HG02623 (cell line): ENCODE data around the gene ZNF804A.
"Not testable (repeated sequence)": the region's sequence is repeated elsewhere in the genome, so short reads cannot be mapped to it uniquely, and the experiment has no call there.

ENCODE experiments used
- ATAC-seq: cut with Tn5 transposase; IDR thresholded peaks from one replicate; pipeline ENCODE4 v1.9.1; 2021; ENCODE audit warnings: moderate library complexity; ENCODE audit not compliant: unreplicated experiment

Gene ZNF804A

DNA sequence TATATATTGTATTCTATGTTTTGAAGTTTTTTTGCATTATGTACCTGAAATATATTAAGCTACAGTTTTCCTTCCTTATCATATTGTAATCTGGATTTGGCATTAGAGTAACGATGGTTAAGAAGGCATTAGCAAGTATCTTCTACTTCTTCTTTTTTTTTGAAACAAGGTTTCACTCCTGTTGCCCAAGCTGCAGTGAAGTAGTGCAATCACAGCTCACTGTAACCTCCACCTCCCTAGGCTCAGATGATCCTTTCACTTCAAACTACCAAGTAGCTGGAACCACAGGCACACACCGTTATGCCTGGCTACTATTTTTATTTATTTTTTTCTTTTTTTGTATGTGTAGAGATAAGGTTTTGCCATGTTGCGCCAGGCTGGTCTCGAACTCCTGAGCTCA, 201.1 kb downstream of the ZNF804A start:
- no peak for ATAC-seq

DNA sequence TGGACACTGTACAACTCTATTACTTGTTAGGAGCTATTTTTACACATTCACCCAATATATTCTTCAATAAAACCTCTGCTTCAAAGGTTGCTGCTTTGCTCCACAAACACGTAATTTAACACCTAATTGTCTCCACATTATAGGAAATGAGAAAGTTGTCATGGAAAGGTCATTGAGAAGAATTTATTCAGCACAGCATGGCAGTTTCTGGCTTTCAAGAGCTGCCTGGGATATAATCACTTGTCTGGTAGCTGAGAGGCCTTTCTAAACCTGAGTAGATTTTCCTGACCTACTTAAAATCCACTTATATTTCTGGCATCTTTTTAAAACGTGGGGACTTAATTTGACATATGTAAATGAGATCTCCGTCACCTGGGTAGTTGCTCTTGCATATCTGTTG, 216.1 kb downstream of the ZNF804A start:
- ATAC-seq: no peak

DNA sequence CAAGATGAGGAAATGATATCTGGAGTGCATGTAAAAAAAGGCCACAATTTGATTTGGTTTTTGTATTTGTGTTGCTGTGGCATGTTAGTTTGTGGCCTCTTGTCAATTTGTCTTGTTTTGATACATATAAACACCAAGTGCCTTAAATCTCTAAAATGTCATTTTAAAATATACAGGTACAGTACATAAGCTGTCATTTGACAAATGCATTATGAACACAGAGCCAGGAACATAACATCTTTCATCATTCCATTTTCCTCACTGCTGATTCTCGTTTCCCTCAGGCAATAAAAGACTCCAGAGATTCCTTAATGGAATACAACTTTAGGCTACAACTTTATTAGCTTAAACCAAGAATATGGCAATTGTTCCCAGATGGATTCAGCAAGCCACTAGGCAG, 217.5 kb downstream of the ZNF804A start:
- no peak for ATAC-seq

DNA sequence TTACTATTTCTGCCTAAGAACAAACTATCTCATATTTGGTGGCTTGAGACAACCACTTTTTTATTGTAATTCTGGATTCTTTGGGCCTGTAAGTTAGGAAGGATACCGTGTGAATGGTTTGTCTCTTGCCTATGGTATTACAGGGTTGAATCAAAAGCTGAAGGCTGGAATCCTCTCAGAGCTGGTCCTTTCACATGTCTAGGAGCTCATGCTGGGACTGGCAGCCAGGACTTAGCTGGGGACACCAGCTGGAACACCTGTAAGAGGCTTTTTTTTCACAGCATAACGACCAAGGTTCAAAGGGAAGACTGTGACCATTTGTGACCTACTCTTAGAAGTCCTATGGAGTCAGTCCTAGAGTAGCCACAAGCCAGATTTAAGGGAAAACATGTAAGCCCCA, 226.3 kb downstream of the ZNF804A start:
- ATAC-seq: no peak

DNA sequence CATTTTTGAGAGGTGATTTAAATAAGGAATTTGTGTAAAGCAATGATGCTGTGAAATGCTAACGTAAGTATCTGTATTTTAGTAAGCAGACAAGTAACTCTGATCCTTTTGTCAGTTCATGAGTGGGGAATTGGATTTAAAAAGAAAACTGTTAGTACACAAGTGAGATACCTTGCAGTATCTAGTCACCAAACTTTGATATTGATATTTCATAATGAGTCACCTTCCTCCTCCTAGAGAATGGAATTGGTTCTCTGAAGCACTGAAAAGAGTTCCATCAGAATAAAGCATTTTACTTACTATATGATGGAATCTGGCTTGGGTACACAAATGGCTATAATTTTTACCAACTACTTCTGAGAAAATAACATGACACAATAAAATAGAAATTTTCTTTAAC, 232.2 kb downstream of the ZNF804A start:
- ATAC-seq: no peak

DNA sequence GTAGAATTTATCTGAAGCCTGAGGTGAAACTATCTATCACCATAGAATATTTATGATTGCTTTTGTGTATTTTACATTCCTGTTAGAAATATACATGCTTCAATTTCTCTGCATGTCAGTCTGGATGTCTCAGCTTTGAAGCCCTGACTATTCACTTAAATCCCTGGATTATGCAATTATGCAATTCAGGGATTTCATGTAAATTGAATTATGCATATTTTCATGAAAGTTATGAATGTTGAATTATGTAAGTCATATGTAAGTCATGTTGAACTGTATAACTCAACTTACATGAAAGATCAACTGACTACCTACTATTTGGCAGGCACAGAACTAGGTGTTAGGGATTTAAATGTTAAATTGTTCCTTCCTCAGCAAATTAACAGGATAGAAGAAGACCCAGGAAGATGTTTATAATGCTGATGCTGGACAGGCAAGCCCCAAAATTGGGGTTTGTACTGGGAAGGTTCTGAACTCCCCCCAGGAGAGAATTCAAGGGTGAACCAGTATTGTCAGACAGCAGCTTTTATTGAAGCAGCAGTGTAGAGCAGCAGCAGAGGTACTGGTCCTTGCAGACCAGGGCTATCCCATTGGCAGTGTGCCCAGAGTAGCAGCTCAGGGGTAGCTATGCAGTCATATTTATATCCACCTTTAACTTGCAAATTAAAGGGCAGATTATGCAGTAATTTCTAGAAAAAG, 236.5 kb downstream of the ZNF804A start:
- ATAC-seq: no peak

DNA sequence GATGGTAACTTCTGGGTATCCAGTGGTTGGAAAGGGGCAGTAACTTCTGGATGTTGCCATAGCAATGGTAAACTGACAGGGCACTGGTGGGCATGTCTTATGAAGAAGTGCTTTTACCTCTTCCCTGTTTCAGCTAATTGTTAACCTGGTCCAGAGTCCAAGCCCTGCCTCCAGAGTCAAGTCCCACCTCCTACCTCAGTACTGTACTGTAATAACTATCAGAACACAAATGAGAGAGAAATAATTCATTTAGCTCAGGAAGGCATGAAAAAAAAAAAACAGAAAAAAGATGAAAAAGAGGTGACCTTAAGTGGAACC, 237.0 kb downstream of the ZNF804A start:
- ATAC-seq: no peak

DNA sequence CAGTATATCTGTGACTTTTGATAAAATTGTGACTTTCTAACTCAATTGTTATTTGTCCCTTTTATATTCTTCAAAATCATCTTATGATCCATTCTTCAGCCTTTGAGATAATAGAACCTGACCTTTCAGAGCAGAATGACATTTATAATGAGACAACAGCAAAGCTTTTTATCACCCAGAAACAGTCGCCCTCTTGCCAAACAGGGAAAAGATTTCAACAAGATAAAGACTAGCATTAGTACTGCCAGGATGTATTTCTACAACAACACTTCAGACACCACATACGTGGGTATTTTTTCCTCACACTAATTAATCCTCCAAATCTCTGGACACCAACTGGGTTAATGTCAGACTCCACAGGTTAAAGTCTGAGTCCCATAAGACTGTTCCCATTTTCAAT, 249.0 kb downstream of the ZNF804A start:
- no peak for ATAC-seq

DNA sequence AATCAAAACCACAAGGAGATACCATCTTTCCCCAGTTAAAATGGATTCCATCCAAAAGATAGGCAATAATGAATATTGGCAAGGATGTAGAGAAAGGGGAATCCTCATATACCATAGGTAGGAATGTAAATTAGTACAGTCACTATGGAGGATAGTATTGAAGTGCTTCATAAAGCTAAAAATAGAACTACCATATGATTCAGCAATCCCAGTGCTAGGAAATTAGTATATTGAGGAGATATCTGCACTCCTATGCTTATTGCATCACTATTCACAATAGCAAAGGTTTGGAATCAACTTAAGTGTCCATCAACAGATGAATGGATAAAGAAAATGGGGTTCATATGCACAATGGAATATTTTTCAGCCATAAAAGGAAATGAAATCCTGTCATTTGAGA, 251.2 kb downstream of the ZNF804A start:
- no peak for ATAC-seq

DNA sequence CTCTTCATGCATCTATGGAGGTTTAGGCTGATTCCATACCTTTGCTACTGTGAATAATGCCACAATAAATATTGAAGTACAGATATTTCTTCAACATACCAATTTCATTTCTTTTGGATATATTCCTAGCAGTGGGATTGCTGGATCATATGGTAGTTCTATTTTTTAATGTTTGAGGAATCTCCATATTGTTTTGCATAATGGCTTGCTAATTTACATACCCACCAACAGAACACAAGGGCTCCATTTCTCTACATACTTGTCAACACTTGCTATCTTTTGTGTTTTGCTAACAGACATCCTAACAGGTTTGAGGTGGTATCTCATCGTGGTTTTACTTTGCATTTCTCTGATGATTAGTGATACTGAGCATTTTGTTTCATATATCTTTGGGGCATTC, 253.2 kb downstream of the ZNF804A start:
- no peak for ATAC-seq

DNA sequence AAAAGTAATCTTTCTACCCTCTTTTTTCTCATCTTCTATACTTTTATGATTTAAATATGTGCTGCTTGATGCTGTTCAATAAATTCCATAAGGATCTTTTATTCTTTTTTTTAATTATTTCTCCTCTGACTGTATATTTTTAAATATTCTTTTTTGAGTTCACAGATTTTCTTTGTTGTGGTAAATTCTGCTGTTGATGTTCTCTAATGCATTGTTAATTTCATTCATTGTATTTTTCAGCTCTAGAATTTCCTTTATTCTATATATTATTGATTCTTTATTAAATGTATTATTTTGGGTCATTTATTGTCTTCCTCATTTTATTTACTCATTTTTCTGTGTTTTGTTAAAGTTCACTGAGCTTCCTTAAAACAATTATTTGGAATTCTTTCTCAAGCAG, 260.9 kb downstream of the ZNF804A start:
- ATAC-seq: no peak

DNA sequence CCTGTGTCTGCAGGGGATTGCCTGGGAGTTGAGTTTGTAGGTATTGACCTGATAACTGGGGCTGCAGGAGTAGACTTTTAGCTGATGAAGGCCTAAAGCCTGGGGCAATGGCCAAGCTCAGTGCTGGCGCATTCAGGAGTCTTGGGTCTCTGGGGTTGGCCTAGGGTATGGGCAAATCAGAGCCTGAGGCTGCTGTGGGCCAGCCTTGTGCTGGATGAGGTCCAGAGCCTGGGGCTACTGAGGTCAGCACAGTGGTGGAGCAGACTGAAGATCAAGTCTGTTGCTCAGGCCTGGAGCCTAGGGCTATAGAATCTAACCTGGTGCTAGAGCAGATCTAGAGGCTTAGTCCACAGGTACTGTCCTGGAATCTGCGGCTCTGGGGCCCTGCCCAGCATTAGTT, 262.4 kb downstream of the ZNF804A start:
- no peak for ATAC-seq

DNA sequence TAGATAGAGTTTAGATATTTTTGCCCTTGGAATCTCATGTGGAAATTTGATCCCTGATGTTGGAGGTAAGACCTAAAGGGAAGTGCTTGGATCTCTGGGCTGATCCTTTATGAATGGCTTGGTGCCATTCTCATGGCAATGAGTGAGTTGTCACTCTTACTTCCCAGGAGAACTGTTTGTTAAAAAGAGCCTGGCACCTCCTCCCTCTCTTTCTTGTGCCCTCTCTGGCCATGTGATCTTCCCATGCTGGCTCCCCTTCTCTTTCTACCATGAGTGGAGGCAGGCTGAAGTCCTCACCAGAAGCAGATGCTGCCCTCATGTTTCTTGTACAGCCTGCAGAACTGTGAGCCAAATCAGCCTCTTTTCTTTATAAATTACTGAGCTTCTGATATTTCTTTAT, 276.9 kb downstream of the ZNF804A start:
- ATAC-seq: no peak

DNA sequence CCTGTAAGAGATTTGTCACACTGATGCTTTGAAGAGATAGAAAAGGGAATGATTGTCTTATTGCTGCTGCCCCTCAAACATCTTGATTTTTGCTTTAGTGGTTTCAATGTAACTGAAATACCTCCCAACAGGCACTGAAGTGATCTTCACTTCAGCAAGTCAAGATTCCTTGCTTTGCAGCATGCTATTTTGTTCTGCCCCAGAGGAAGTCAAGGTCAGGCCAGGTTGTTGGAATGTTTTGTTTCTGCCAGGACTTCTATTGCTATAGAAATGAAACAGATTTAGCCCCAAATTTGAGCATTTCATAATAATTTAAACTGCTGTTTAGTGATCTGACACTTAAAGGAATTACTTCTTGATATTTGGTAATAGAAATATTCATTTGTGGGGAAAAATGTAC, 277.6 kb downstream of the ZNF804A start:
- ATAC-seq: no peak

DNA sequence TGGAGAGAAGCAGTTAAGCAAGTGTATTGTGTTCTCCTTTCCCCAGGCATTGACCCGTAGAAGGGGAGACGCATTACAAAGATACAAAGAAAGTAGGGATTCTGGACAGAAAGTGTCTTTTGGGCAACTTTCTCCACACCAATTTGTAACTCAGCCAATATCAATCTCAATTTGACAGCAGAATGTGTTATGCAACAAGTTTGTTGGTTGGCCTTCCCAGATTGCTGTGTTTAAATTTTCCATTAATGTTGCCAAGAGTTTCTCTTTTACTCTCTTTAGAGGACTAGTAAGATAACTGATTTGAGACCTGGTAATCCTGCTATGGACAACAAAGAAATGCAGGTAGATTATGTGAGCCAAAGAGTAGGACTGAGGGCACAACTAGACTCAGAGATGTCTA, 279.6 kb downstream of the ZNF804A start:
- ATAC-seq: no peak

DNA sequence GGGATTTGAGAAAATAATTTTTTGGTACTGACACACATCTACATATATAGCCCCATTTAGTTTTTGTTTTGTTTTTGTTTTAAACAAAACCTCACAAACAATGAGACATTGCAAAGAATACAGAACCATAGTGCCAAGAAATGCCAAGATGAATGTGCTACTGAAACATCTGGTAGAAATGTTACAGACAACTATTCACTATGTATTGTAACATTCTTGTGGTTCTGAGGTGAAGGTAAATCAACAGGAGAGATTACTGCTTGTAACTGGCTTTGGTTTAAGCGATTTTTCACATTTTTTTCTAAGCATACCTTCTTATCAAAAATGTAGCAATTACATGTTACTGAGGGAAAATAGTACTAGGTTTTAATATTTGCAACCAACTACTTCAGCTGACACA, 281.3 kb downstream of the ZNF804A start:
- ATAC-seq: no peak

DNA sequence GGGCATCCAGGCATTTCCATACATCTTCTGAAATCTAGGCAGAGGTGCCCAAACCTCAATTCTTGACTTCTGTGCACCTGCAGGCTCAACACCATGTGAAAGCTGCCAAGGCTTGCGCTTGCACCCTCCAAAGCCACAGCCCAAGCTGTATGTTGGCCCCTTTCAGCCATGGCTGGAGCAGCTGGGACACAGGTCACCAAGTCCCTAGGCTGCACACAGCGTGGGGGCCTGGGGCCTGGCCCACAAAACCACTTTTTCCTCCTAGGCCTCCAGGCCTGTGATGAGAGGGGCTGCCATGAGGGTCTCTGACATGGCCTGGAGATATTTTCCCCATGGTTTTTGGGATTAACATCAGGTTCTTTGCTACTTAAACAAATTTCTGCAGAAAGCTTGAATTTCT, 288.3 kb downstream of the ZNF804A start:
- ATAC-seq: not testable (repeated sequence)

DNA sequence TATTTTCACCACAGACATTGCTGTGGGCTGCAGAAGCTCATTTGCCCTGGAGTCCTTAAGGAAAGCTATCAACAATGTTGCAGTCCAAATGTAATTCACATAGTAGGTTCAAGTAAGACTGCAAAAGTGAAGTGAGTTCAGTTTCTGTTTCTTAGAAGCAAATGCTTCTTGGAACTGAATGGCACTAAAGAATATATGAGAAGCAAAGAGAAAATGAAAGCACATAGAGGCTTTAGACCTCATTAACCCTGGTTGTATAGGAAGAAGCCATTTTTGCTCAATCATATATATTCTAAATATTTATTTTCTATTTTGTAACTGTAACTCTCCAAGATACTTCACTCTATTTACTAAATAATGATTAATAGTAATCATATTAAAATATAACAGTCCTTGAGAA, 292.0 kb downstream of the ZNF804A start:
- no peak for ATAC-seq

DNA sequence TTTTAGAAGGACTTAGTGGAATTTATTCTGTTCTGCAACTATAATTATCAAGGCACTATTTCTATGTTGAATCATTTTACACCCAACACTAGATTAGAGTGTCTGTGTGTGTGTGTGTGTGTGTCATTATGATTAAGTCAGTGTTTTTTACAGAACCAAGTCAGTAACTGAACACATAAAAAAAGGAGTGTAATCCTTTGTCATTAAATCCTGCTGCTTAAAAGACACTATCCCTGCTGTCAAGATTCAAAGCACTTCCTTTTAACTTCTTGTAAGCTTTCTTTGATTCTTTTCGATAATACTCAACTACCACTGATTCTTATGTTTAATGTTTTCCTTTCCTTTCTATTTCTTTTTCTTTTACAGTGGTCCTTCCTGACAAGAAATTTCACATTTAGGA, 306.7 kb downstream of the ZNF804A start:
- ATAC-seq: no peak

DNA sequence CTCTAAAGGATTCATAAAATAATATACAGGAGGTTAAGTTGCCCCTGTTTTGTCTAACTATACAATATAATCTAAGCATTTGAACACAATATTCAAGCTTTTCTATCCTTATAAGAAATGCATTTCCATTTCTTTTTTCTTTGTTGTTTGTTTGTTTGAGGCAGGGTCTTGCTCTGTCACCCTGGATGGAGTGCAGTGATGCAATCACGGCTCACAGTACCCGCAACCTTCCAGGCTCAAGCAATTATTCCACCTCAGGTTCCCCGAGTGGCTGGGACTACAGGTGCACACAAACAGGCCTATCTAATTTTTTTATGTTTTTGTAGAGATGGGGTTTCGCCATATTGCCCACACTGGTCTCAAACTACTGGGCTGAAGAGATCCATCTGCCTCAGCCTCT, 307.8 kb downstream of the ZNF804A start:
- no peak for ATAC-seq

DNA sequence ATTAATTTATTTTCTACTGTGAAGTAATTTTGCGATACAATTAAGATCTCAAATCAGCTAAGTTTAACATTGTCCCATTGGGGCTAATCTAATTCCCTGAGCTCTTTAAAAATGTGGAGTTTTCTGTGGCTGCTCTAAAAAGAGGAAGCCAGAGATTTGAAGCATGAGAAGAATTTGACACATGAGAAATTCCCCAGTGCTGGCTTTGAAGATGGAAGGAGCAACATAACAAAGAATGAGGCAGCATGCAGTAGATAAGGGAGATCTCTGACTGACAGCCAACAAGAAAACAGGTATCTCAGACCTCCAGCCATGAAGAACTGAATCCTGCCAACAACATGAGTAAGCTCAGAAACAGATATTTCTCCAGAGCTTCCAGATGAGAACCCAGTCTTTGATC, 308.4 kb downstream of the ZNF804A start:
- no peak for ATAC-seq

DNA sequence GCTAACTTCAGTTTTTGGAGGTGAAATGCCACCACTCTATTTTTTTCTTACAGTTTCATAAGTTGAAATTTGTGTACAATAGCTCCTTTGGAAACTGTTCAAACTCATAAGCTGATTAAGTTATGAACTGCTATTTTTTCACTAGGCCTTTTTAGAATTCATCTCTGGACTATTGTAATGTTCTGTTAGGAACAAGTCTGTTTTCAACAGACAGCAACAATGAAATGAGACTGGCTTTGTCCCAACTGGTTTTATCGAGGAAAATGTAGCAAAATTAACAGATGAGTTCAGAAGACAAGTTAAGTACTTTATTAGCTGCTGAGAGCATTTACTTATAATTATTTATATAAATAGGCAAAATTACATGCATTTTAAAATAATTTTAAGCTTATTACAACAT, 310.6 kb downstream of the ZNF804A start:
- ATAC-seq: no peak

DNA sequence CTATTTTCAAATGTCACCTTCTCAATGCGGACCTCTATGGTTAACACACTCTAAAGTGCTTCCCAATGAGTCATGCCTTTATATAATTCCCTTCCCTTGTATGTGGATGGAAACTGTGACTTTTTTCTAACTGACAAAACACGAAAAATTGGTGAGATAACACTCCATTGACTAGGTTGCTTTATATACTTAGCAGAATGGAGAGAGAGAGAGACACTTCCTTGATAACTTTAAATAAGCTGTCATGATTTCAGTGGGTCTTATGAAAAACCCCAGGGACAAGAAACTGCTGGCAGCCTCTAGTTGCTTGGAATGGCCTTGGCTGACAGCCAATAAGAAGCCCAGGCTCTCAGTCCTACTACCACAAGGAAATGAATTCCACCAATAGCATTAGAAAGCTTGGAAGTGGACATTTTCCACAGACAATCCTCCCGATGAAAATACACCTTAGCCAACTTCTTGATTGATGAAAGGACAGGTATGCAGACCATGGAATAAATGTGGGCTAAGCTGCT, 322.2 kb downstream of the ZNF804A start:
- no peak for ATAC-seq
